ENCODE data around the gene MLLT3. TPM values are rescaled to one million over a fixed set of nuclear protein-coding genes. Genes with fewer than 3 reads are reported as not detected.

Gene MLLT3
- polyA plus RNA-seq, 12 donors, result 52.4 to 110 (median 69.0) TPM; not detected in 1

- no peak for DNase-seq
These were observed 12.6 kb upstream of the MLLT3 start for GRCh38 chr9:20634895-20635294.

- no peak for DNase-seq
These were observed 10.4 kb upstream of the MLLT3 start for GRCh38 chr9:20632705-20633104.

DNA sequence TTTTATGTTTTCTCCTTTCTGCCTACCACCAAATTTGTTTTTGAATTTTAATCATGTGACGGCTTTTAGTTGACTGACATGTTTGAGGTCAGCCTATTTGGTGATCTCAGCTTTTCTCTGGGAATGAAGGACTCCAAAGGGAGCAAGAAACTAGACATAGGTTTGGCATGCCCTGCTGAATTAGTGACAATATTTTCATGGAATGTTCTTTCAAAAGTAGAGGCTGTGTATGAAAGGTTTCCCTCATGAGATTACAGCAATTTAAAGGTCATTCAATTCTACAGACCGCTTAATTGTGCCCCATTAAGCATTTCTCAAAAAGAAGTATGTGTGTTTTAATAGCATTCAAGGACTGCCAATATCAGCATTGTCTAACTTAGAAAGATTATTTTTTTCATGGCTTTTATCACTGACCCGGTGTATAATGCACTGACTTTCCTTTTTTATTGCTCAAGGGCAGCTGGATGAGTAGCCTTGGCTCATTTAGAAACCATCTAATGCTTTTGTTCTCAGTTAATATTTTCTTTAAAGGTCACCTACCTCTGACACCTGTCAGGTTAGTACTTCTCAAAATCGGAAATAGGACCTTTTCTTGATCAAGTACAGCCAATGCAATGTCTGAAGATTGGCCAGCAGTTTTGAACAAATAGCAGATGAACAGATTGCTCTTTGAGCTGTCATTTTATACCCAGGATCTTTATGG, 8.1 kb upstream of the MLLT3 start:
- no peak for DNase-seq

DNA sequence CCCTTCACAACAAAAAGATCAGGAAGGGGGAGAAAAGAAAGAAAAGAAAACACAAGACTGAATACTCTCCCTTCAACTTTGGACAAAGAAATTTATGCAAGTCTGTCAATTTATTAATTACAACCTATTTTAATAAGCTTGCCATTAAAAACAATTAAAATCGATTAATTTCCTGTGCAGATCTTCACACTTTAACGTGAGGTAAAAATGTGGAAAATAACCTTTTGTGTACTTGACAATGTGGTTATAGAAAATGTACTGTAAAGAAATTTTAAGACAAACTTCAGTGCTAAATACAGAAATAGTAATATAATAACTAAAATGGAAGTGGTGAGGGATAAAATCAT, 2.7 kb upstream of the MLLT3 start:
- DNase-seq, result no peak

GRCh38 chr9:20624201-20625002, 2.1 kb upstream of the MLLT3 start:
- peak; percentile 78 for DNase-seq

DNA sequence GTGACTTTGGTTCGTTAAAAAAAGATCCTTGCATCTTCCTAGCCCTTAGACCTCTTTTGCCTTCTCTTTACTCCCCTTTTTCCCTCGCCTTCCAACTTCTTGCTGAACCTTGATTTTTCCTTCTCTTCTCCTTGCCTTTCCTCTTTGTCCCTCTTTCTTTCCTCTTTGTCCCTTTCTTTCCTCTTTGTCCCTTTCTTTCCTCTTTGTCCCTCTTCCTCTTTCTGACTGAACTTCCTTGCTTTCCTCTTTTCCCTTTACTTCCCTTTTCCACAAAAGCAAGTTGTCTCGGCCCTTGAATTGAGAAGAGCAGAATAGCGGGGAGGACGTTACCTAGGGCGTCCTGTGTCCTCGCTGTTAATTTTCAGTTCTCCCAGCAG, 1.4 kb upstream of the MLLT3 start:
- DNase-seq, result no peak

GRCh38 chr9:20623021-20623747, 885 bp upstream of the MLLT3 start:
- no peak for DNase-seq

DNA sequence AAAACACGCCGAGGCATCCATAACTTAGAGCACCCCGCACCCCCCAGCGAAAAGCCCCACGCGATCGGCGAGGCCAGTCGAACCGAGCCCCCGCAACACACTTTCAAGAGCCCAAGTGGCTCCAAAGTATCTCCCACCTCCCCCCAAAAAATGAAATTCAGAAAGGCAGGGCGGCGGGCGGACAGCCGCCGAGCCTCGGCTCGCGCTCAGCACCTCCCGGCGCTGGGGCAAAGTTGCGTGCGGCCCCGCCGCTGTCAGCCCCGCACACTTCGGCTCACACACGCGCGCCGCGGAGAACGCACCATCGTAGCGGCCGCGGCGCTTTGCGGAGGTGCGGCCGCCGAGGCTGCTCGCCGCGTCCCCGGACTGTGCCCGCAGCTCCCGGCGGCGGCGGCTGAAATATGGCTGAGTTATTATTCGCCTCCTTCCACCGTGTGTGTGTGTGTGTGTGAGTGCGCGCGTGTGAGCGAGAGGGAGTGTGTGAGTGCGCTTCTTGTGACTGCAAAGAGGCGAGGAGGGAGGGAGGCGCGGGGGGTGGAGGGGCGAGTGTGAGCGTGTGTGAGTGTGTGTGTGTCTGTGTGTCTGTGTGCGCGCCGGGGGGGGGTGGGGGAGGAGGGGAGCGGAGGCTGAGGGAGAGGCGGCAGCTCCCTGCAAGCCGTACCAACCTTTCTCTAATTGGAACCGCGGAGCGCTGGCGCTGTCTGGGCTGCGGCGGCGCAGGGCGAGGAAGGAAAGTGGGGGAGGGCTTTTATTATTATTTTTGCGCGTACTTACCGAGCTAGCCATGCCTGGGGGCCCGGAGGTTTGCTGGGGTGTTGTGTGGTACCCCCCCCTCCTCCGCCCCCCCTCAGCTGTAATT, 599 bp downstream of the MLLT3 start:
- peak; percentile 74 for DNase-seq

GRCh38 chr9:20620650-20621470, 1.4 kb downstream of the MLLT3 start:
- peak; percentile 49 for DNase-seq

DNA sequence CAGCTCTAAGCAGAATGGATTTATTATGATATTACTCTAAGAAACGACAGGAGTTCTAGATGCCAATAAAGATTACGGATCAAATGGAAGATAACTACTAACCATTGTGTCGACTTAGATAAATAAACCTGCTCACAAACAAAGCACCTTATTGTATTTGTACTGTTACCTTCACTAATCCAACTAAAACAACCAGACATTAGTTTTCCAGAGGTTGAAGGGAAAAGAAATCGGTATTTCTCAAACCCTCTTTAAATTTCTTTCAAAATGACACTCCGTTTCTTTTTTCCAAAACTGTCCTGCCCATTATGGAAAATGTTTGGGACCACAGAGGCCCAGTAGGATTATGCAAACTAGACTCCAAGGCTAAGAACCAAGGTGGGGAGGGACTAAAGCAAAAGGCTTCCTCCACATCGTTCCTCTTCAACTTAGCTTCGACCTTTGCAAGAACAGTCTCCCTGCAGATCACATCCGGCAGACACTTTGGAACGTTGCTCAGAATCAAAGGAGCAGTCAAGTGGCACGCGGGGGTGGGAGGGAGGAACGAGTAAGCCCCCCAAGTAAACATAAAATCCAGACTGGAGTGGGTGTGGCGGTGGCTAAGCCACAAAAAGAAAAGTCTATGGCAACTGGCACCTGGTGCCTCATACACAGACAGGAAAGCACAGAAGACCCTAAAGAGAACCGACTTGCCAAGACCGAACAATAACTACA, 2.7 kb downstream of the MLLT3 start:
- no peak for DNase-seq

DNA sequence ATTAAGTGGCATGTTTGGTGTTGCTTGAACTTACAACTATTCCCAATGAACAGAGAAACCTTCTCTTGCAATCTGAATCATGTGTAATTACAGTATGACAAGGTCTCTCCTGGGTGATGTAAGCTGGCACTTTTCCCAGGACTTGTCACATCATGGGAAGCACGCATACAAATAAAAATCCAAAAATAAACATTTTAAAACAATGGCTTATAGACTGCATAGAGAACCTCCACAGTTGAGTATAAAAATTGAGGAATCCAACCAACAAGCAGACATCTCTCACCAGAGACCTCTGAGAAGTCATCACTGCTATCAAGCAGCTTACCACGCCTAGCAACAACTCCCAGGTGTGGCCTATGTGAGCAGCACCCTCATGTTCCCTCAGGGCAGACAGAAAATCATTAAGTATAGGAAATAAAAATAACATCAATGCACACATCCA, 3.9 kb downstream of the MLLT3 start:
- no peak for DNase-seq

DNA sequence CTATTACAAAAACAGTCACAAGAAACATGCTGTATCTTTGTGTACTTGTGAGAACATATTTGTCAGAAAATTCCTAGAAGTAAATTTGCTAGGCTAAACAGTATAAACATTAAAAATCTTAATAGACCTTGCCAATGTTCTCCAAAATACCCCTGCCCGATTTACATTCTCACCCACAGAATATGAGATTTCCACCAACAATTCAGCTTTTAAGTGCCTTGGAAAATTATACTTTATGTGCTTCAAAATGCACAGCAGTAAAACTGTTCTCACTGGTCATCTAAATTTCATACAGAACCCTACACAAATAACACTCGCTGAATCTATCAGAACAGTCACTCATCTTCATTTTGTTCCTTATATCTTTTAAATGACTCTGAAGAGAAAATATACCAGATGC, 5.5 kb downstream of the MLLT3 start:
- DNase-seq, result no peak

DNA sequence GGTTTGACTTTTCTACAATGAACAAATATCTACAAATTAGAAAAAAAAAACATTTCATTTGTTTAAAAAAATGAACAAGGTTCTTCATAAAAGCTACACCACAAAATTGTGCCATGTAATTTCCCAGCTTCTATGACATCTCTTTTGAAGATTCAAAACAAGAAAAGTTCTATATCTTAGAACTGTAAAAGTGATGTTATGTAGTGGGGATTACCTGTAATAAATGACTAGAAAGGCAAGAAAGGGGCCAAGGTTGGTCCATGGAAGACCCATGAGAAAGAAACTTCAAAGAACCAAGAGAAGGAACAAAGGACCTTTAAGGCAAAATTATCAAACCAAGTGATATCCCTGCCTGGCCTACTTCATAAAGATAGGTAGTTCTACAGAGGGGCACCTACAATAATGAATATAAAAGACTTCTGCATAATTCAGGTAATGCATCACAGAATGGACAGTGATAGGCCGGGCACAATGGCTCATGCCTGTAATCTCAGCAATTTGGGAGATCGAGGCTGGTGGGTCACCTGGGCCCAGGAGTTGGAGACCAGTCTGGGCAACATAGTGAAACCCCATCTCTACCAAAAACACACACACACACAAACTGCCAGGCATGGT, 7.6 kb downstream of the MLLT3 start:
- no peak for DNase-seq

GRCh38 chr9:20611691-20612287, 10.5 kb downstream of the MLLT3 start:
- no peak for DNase-seq

GRCh38 chr9:20610591-20610990, 11.7 kb downstream of the MLLT3 start:
- no peak for DNase-seq

- no peak for DNase-seq
These were observed 13.7 kb downstream of the MLLT3 start for GRCh38 chr9:20608582-20608981.

DNA sequence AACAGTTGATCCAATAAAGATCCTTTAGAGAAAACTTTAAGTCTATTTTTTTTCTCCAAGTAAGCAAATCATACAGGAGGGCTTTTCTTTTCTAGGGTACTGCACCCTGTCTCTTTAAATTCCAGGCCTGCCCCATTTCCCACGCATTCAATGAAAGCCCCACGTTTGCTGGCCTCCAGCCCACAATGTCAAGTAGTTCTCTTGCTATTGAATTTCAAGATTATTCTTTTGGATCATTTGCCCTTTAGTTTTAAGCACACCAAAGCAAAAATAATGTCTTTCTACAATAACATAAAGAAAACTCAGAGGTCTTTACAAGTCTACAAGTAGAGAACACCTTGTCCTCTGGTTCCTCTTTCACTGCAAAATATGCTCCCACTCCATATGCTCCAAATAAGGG, 15.6 kb downstream of the MLLT3 start:
- no peak for DNase-seq

DNA sequence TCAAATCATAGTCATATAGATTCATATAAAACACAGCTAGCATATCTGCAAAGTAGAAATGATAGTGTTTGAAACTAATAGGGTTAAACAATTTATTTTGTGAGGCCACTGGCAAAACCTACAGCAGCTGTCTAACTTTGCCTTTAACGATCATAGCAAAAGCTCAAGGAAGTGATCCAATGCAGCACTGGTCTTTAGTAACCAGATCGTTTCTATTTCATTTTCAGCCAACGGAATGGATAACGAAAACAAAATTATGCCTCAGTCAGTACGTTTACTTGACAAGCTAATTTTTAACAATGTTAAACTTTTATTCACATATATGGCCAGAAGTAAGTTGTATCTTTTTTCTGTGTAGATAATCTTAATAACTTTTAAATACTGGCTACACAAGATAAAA, 17.7 kb downstream of the MLLT3 start:
- peak; percentile 14 for DNase-seq

DNA sequence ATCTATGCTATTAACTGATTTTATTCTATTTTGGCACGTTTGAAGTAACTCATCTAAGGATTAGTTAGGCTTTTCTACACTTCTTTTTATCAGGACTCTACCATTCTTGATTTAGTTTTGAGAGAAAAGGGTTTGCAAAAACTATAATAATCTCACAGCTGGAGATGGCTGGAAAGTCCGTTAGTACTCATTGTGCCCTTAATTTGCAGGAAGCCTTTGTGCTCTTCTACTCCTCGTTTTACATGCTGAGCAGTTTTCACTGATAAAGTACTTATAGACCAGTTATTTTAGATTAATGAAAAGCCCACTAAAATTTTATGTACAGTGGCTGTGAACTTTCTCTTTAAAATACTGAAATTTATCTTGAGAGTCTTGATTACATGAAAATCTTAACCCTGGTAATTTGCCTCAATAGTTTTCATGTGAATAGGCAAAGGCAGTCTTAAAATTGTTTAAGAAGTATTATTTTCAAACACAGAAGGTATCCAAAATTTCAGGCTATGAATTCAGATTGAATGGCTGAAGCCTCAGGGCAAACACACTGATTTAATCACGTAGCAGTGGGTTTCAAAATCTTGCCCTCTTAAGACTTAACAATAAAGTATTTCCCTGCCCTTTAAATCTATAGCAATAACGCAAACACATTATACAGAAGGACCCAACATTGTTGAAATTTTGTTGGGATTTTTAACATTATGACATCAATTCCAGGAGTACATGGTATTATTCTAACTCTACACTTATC, 18.6 kb downstream of the MLLT3 start:
- DNase-seq, result no peak

All from muscle of arm (tissue), 12 donors.